GM23338 (cell line): Measurements from ENCODE around the gene SEMA4C. TPM values are rescaled to one million over a fixed set of nuclear protein-coding genes. Genes with fewer than 3 reads are reported as not detected.
A peak's percentile ranks its signal among the peaks of the same experiment; 100 is the strongest.

Source experiments
- ATAC-seq: fragments of 200-7000 bp; cut with Tn5 transposase; 3 replicates; pipeline ENCODE4 v1.9.1; 2020
- DNase-seq: peaks from one replicate; pipeline ENCODE4 v3.0.0-alpha.2; 2015; ENCODE audit warnings: low spot score
- H2AFZ ChIP-seq: fragments of 200-600 bp; sonication (generic); 2 replicates; pipeline ENCODE4 v1.8.0; 2016; ENCODE audit warnings: antibody characterized with exemption, mild to moderate bottlenecking, moderate library complexity
- H3F3A ChIP-seq: fragments of 200-600 bp; sonication (generic); replicated peaks from 2 replicates; pipeline ENCODE4 v1.8.0; 2017; ENCODE audit warnings: antibody characterized with exemption, mixed run types, low read depth
- H3K27ac ChIP-seq: fragments of 200-600 bp; sonication (generic); 2 replicates; pipeline ENCODE4 v1.6.1; 2016; ENCODE audit warnings: low read depth
- H3K27me3 ChIP-seq: fragments of 200-600 bp; sonication (generic); 2 replicates; pipeline ENCODE4 v1.8.0; 2016; ENCODE audit warnings: mild to moderate bottlenecking, mixed run types, moderate library complexity; ENCODE audit not compliant: insufficient read depth
- H3K36me3 ChIP-seq: fragments of 200-600 bp; sonication (generic); 2 replicates; pipeline ENCODE4 v1.8.0; 2016; ENCODE audit warnings: mild to moderate bottlenecking; ENCODE audit not compliant: insufficient read depth
- H3K4me1 ChIP-seq: fragments of 200-600 bp; sonication (generic); 2 replicates; pipeline ENCODE4 v1.8.0; 2016; ENCODE audit warnings: mild to moderate bottlenecking, moderate library complexity; ENCODE audit not compliant: insufficient read depth
- H3K4me2 ChIP-seq: fragments of 200-600 bp; sonication (generic); 2 replicates; pipeline ENCODE4 v1.7.1; 2017; ENCODE audit warnings: mixed run types
- H3K4me3 ChIP-seq: fragments of 200-600 bp; sonication (generic); 2 replicates; pipeline ENCODE4 v1.6.1; 2016; ENCODE audit warnings: mixed run types
- H3K79me2 ChIP-seq: fragments of 200-600 bp; sonication (generic); replicated peaks from 2 replicates; pipeline ENCODE4 v1.8.0; 2017; ENCODE audit warnings: mild to moderate bottlenecking; ENCODE audit not compliant: insufficient read depth
- H3K9me2 ChIP-seq: fragments of 200-600 bp; sonication (generic); 2 replicates; pipeline ENCODE4 v1.8.0; 2017; ENCODE audit not compliant: insufficient read depth
- H4K20me1 ChIP-seq: fragments of 200-600 bp; sonication (generic); replicated peaks from 2 replicates; pipeline ENCODE4 v1.8.0; 2017; ENCODE audit warnings: mild to moderate bottlenecking; ENCODE audit not compliant: insufficient read depth
- H3K27ac Mint-ChIP-seq: 2 replicates; pipeline ENCODE4 v1.8.0; 2020; ENCODE audit warnings: inconsistent platforms, mild to moderate bottlenecking, moderate library complexity, mixed read lengths
- H3K27me3 Mint-ChIP-seq: 3 replicates; pipeline ENCODE4 v1.8.0; 2022; ENCODE audit warnings: low read depth, mild to moderate bottlenecking, moderate library complexity, mixed read lengths, inconsistent platforms; ENCODE audit not compliant: insufficient read depth, poor library complexity
- H3K36me3 Mint-ChIP-seq: 3 replicates; pipeline ENCODE4 v1.8.0; 2021; ENCODE audit warnings: low read depth, mild to moderate bottlenecking, inconsistent platforms, moderate library complexity, mixed read lengths
- H3K4me1 Mint-ChIP-seq: 3 replicates; pipeline ENCODE4 v1.8.0; 2020; ENCODE audit warnings: mild to moderate bottlenecking, inconsistent platforms, mixed read lengths
- H3K4me3 Mint-ChIP-seq: 3 replicates; pipeline ENCODE4 v1.8.0; 2021; ENCODE audit warnings: moderate library complexity, mild to moderate bottlenecking, inconsistent platforms, mixed read lengths
- H3K9me3 Mint-ChIP-seq: 3 replicates; pipeline ENCODE4 v1.8.0; 2020; ENCODE audit warnings: moderate library complexity, mild to moderate bottlenecking, inconsistent platforms, mixed read lengths
- CTCF ChIP-seq, 2 experiments: fragments of 200-600 bp in 1 of 2; sonication (generic) in 1 of 2; conservative IDR thresholded peaks; 2 replicates each; pipeline versions ENCODE4 v1.5.1 to v1.6.1; 2016 to 2017; ENCODE audit warnings: antibody characterized with exemption in 2 of 2, low read depth in 2 of 2, mild to moderate bottlenecking in 2 of 2, moderate library complexity in 1 of 2
- EZH2phosphoT487 ChIP-seq: fragments of 200-600 bp; sonication (generic); IDR thresholded peaks from one replicate; pipeline ENCODE4 v1.8.1; 2018; ENCODE audit warnings: antibody characterized with exemption; ENCODE audit not compliant: unreplicated experiment
- STAT1 ChIP-seq: IDR thresholded peaks from one replicate; pipeline ENCODE4 v1.6.1; 2016; ENCODE audit warnings: antibody characterized with exemption; ENCODE audit not compliant: unreplicated experiment
- ZNF114 ChIP-seq: fragments of 250-450 bp; sonication (Bioruptor Pico); IDR thresholded peaks from 2 replicates; pipeline ENCODE4 v1.5.0; 2020; ENCODE audit warnings: mild to moderate bottlenecking, moderate library complexity
- ZNF462 ChIP-seq: fragments of 250-450 bp; sonication (Bioruptor Pico); IDR thresholded peaks from 2 replicates; pipeline ENCODE4 v1.5.0; 2020; ENCODE audit warnings: mild to moderate bottlenecking, moderate library complexity
- polyA plus RNA-seq: library from polyadenylated mRNA; unstranded; fragments of >200 nt; fragmentation: Nextera tagmentation; extraction: Ambion mirVana; gene quantifications from 2 replicates; pipeline ENCODE4 v1.2.1, GENCODE V29; 2016
- total RNA-seq: library from RNA; depleted of rRNA; stranded (reverse); fragments of >200 nt; shearing (Covaris generic); gene quantifications from 2 replicates; pipeline ENCODE4 v1.2.3, GENCODE V29; 2014

Gene SEMA4C
- total and polyA plus RNA-seq, 2 experiments from 2014 or later, result 16.8 to 80.7 TPM

GRCh38 chr2:96821113-96821675 lies 48.7 kb downstream of the SEMA4C start (continued):
- TF ChIP-seq ZNF462 (CRISPR knock-in tag) (no peak), EZH2phosphoT487 (no peak), STAT1 (no peak)

GRCh38 chr2:96819876-96820511 lies 49.9 kb downstream of the SEMA4C start:
- no peak overlapping the region for H3K27ac ChIP-seq
- peaks cover 19% of the 10 kb centered on the region for H3K4me1 ChIP-seq
- H3K4me3 ChIP-seq, result 0 out of 2 replicates have a peak overlapping the region, but pooled peaks have one; percentile 10
- Mint-ChIP-seq H3K27me3 (peaks cover 18% of the 10 kb centered on the region), H3K4me1 (peaks cover 40% of the 10 kb centered on the region), H3K9me3 (no peaks in the 10 kb centered on the region), H3K4me3 (peak overlapping the region; percentile 10; the same call in 2 of the 3 replicates), H3K36me3 (peaks cover 48% of the 10 kb centered on the region), H3K27ac (peak overlapping the region; percentile 4; the same call in 1 of the 2 replicates)
- no peaks in the 10 kb centered on the region; the same call in 1 of the 2 replicates for H3K36me3 ChIP-seq
- no peaks in the 10 kb centered on the region for H3K9me2 ChIP-seq
- H3K27me3 ChIP-seq, result no peaks in the 10 kb centered on the region
- no peak for DNase-seq
- peaks cover 78% of the 10 kb centered on the region for H3K79me2 ChIP-seq
- peaks cover 51% of the 10 kb centered on the region for H4K20me1 ChIP-seq
- ATAC-seq, result no peak
- H3F3A ChIP-seq, result peaks cover 6% of the 10 kb centered on the region; the same call in 1 of the 2 replicates
- peak in 1 of 2 experiments; percentile 14; a peak in 1 of 4 replicates for TF ChIP-seq CTCF (conservative IDR thresholded peaks at IDR 0.05; ENCODE audit: low read depth in 2 of 2)
- no peak for TF ChIP-seq ZNF114 (CRISPR knock-in tag)
- no peak overlapping the region for H2AFZ ChIP-seq
- peak overlapping the region; percentile 38; the same call in 1 of the 2 replicates for H3K4me2 ChIP-seq
